Transverse colon (tissue), 4 donors: ENCODE results near the gene HOXB13. TPM values are rescaled to one million over a fixed set of nuclear protein-coding genes. Genes with fewer than 3 reads are reported as not detected.

Source experiments
- DNase-seq: peaks from one replicate; pipeline ENCODE4 v3.0.0-alpha.2; 2019
- H3K27ac ChIP-seq, 4 donors: fragments of 200-600 bp; sonication (generic); 2 replicates each; pipeline ENCODE4 v1.5.1; 2016 to 2018; ENCODE audit warnings: inconsistent platforms in 4 of 4
- H3K27me3 ChIP-seq: fragments of 200-600 bp; sonication (generic); 2 replicates; pipeline ENCODE4 v1.5.1; 2017; ENCODE audit warnings: inconsistent platforms
- H3K36me3 ChIP-seq, 4 donors: fragments of 200-600 bp; sonication (generic); 2 replicates each; pipeline ENCODE4 v1.5.1; 2017 to 2019; ENCODE audit warnings: inconsistent platforms in 4 of 4
- H3K4me1 ChIP-seq, 4 donors: fragments of 200-600 bp; sonication (generic); 2 replicates each; pipeline ENCODE4 v1.5.1; 2017 to 2020; ENCODE audit warnings: inconsistent platforms in 4 of 4
- H3K4me3 ChIP-seq, 4 donors: fragments of 200-600 bp; sonication (generic); 1 replicate in 1 of 4; 2 replicates in 3 of 4; pipeline versions ENCODE4 v1.5.1 to v1.6.1; 2017 to 2019; ENCODE audit warnings: inconsistent platforms in 4 of 4
- H3K9me3 ChIP-seq, 2 donors: fragments of 200-600 bp; sonication (generic); 2 replicates each; pipeline ENCODE4 v1.5.1; 2017 to 2019; ENCODE audit warnings: inconsistent platforms in 2 of 2
- CTCF ChIP-seq, 5 experiments: fragments of 200-600 bp in 3 of 5; fragments of 450-650 bp in 2 of 5; sonication (generic) in 3 of 5; IDR thresholded peaks; 1 replicate in 2 of 5; 2 replicates in 3 of 5; pipeline ENCODE4 v1.5.1; 2016 to 2017; ENCODE audit warnings: antibody characterized with exemption in 5 of 5, inconsistent platforms in 3 of 5, mild to moderate bottlenecking in 2 of 5, moderate library complexity in 1 of 5
- EP300 ChIP-seq: sonication (generic); formaldehyde crosslinking; IDR thresholded peaks from one replicate; pipeline ENCODE4 v1.6.1; 2017; ENCODE audit warnings: antibody characterized with exemption, low read depth
- POLR2A ChIP-seq: fragments of 450-650 bp; IDR thresholded peaks from one replicate; pipeline ENCODE4 v1.6.1; 2016; ENCODE audit warnings: antibody characterized with exemption, mild to moderate bottlenecking, moderate library complexity
- POLR2AphosphoS5 ChIP-seq, 3 donors: sonication (generic); formaldehyde crosslinking; IDR thresholded peaks; one replicate each; pipeline ENCODE4 v1.6.1; 2016; ENCODE audit warnings: antibody characterized with exemption in 3 of 3
- WGBS, 2 donors: methylation state at CpG; one replicate each; pipeline ENCODE4 v1.1.5; 2018; ENCODE audit warnings: low coverage in 1 of 2; 5-methylcytosine and 5-hydroxymethylcytosine counted together
- in situ Hi-C, 4 donors: fragments of 200-750 bp; cut with MboI; loops; one replicate each; pipeline versions ENCODE4 v1.15.0 to v1.15.1; 2017; ENCODE audit warnings: low sequenced_read_pairs in 3 of 4, low pct_ligation_motif_present in 1 of 4, low pct_unique_long_range_greater_than_20kb in 1 of 4
- intact Hi-C: fragments of 100-400 bp; cut with DNase I; formaldehyde crosslinking; loops from one replicate; pipeline ENCODE4 v1.15.1; 2023; ENCODE audit warnings: low total_unique reads
- total RNA-seq, 4 donors: library from RNA; depleted of rRNA; stranded (reverse); fragments of >200 nt; gene quantifications; one replicate each; pipeline ENCODE4 v1.1.0, GENCODE V29; 2016

HOXB13 gene
- total RNA-seq, 4 donors from 2014 or later, result 1.2 to 5.7 (median 3.5) TPM

DNA sequence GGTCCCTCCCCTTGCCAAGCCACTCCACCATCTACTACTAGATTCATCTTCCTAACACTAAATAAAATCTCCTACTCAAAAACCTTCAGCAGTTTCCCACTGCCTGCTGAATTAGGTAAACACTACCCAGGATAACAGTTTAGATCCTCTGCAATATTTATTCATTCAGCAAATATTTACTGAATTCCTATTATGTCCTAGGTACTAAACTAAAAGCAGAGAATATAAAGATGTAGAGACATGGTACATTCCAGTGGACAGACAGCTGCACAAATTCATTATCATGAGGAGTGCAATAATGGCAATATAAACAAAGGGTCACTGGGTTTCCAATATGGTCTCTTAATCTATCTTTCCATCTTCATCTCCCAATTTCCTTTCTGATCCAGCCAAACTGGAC lies 30.7 kb upstream of the HOXB13 start:
- intact Hi-C loops, result no loop called here
- Histone ChIP-seq H3K36me3 (no peaks in the 10 kb centered on the region), H3K27me3 (peaks cover 83% of the 10 kb centered on the region), H3K9me3 (no peaks in the 10 kb centered on the region), H3K27ac (peak overlapping the region in 1 of 4 donors; percentile 72), H3K4me1 (peaks cover 0 to 55% (median 30%) of the 10 kb centered on the region in 4 donors), H3K4me3 (no peak overlapping the region)
- no peak for TF ChIP-seq POLR2A
- TF ChIP-seq CTCF (IDR thresholded peaks at IDR 0.05), result no peak
- TF ChIP-seq EP300, result no peak
- TF ChIP-seq POLR2AphosphoS5 (IDR thresholded peaks at IDR 0.05), result no peak
- in situ Hi-C loops, result no loop called here
- DNase-seq, result no peak

- peaks cover 0 to 66% (median 31%) of the 10 kb centered on the region in 4 donors for H3K4me1 ChIP-seq
- in situ Hi-C loops (no loop called here), intact Hi-C loops (no loop called here)
- TF ChIP-seq POLR2AphosphoS5 (IDR thresholded peaks at IDR 0.05), result peak in 1 of 3 donors; percentile 23
- no peak for TF ChIP-seq CTCF (IDR thresholded peaks at IDR 0.05)
- H3K27ac ChIP-seq, result peak overlapping the region; percentile 22 to 62 (median 51)
- H3K36me3 ChIP-seq, result no peaks in the 10 kb centered on the region
- peaks cover 87% of the 10 kb centered on the region for H3K27me3 ChIP-seq
- no peaks in the 10 kb centered on the region for H3K9me3 ChIP-seq
- WGBS, 2 donors, result 0 to 25% methylated on average over 1 to 2 of the region's 2 CpGs
- DNase-seq, result no peak
- H3K4me3 ChIP-seq, result no peak overlapping the region
Measured at GRCh38 chr17:48757524-48757961, 29.0 kb upstream of the HOXB13 start.

- WGBS, 2 donors, result 18 to 60% methylated on average over 2 to 3 of the region's 3 CpGs
- H3K4me3 ChIP-seq, result no peak overlapping the region
- intact Hi-C loops (no loop called here), in situ Hi-C loops (no loop called here)
- H3K36me3 ChIP-seq, result no peaks in the 10 kb centered on the region
- H3K27ac ChIP-seq, result peak overlapping the region; percentile 22 to 62 (median 51)
- H3K9me3 ChIP-seq, result no peaks in the 10 kb centered on the region
- TF ChIP-seq CTCF (IDR thresholded peaks at IDR 0.05) (no peak), POLR2A (no peak), POLR2AphosphoS5 (IDR thresholded peaks at IDR 0.05) (no peak), EP300 (no peak)
- peaks cover 0 to 67% (median 32%) of the 10 kb centered on the region in 4 donors for H3K4me1 ChIP-seq
- no peak for DNase-seq
- peaks cover 88% of the 10 kb centered on the region for H3K27me3 ChIP-seq
Measured at GRCh38 chr17:48756830-48757251, 28.3 kb upstream of the HOXB13 start.

GRCh38 chr17:48755356-48755755 lies 26.8 kb upstream of the HOXB13 start:
- peaks cover 0 to 56% (median 25%) of the 10 kb centered on the region in 4 donors for H3K4me1 ChIP-seq
- in situ Hi-C loops, result no loop called here
- H3K27ac ChIP-seq, result no peak overlapping the region
- peak overlapping the region in 1 of 4 donors; percentile 4 for H3K4me3 ChIP-seq
- no peak for DNase-seq
- intact Hi-C loops, result no loop called here
- H3K27me3 ChIP-seq, result peaks cover 89% of the 10 kb centered on the region
- TF ChIP-seq POLR2A, result no peak
- TF ChIP-seq POLR2AphosphoS5 (IDR thresholded peaks at IDR 0.05), result no peak
- no peak for TF ChIP-seq EP300
- TF ChIP-seq CTCF (IDR thresholded peaks at IDR 0.05), result no peak
- 23 to 60% methylated on average over 1 to 8 of the region's 8 CpGs for WGBS, 2 donors
- no peaks in the 10 kb centered on the region for H3K9me3 ChIP-seq
- no peaks in the 10 kb centered on the region for H3K36me3 ChIP-seq
